NCI-H128 (cell line): ENCODE measurements around the gene DLX3.

Experiments
- DNase-seq: peaks from one replicate; lab custom pipeline; 2025; ENCODE audit not compliant: unreplicated experiment; lab: John Stamatoyannopoulos, UW

Gene DLX3

DNA sequence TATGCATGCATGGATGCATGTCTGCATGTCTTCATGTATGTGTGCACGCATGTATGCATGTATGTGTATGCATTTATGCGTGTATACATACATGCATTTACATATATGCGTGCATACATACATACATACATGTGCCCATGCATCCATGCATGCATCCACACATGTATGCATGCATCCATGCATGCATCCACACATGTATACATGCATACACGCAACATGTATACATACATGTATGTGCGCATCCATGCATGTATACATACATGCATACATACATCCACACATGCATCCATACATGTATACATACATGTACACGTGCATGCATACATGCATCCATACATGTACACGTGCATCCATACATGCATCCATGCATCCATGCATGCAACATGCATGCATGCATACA lies 29.8 kb upstream of the DLX3 start:
- DNase-seq = no peak

DNA sequence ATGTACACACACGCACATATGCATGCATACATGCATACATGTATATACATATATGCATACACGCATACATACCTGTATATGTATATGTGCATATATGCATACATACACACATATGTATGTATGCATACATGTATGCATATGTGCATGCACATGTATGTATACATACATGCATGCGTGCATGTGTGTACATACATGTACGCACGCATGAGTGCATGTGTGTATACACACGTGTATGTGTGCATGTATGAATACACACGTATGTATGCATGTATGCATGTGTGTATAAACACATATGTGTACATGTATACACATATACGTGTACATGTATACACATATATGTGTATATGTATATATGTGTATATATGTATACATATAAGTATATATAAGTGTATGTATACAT lies 28.5 kb upstream of the DLX3 start:
- DNase-seq = no peak

DNA sequence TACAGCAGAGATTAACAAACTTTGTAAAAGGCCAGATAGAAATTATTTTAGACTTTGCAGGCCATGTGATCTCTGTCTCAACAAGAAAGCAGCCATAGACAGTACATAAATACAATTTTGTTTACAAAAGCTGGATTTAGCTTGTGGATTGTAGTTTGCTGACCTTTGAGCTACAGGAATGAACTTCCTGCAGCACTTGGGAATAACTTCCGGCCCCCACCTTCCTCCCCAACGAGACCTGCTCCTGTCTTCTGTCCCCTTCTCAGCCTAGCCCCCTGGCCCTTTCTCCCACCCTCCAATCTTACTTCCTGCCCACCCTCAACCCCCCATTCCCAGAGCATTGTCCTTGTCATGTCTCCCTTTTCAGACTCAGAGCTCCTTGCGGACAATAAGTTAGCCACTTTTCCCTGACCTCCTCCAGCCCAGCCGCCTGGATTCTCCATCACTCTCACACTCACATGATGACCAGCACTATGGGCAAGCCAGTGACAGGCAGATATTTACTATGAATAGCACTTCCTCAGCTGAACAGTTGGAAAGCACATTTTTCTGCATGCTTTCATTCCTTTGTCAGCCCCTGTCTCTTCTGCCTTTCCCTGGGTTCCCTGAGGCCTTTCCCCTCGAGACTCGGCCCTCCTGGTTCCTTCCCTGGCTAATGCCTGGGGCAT lies 27.6 kb upstream of the DLX3 start:
- no peak for DNase-seq

- DNase-seq = no peak
These were observed 26.8 kb upstream of the DLX3 start for GRCh38 chr17:50021681-50022370.

GRCh38 chr17:50020841-50021599 lies 26.0 kb upstream of the DLX3 start:
- no peak for DNase-seq

DNA sequence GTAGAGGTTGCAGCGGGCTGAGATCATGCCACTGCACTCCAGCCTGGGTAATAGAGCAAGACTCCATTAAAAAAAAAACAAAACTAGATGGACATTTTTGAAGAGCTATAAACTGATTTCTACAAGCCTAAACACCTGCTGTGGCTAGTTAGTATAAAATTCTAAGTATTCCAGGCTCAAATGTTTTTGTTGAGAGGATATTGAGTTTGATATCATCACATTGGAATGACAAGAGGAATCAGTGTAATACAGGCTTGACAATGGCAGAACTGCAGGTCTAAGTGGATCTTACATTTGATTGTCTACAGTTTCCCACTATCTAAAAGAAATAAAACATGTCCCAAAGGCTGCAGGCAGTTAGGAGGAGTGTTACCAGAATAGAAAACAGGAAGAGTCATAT lies 23.9 kb upstream of the DLX3 start:
- no peak for DNase-seq

GRCh38 chr17:50015146-50015545 lies 20.1 kb upstream of the DLX3 start:
- no peak for DNase-seq

- no peak for DNase-seq
These were observed 19.6 kb upstream of the DLX3 start for GRCh38 chr17:50014471-50015088.

GRCh38 chr17:50013079-50013478 lies 18.1 kb upstream of the DLX3 start:
- DNase-seq = no peak

- no peak for DNase-seq
These were observed 14.3 kb upstream of the DLX3 start for GRCh38 chr17:50009282-50009681.

- no peak for DNase-seq
These were observed 8.9 kb upstream of the DLX3 start for GRCh38 chr17:50003911-50004310.

GRCh38 chr17:49998836-49999511 lies 4.0 kb upstream of the DLX3 start:
- DNase-seq = no peak

DNA sequence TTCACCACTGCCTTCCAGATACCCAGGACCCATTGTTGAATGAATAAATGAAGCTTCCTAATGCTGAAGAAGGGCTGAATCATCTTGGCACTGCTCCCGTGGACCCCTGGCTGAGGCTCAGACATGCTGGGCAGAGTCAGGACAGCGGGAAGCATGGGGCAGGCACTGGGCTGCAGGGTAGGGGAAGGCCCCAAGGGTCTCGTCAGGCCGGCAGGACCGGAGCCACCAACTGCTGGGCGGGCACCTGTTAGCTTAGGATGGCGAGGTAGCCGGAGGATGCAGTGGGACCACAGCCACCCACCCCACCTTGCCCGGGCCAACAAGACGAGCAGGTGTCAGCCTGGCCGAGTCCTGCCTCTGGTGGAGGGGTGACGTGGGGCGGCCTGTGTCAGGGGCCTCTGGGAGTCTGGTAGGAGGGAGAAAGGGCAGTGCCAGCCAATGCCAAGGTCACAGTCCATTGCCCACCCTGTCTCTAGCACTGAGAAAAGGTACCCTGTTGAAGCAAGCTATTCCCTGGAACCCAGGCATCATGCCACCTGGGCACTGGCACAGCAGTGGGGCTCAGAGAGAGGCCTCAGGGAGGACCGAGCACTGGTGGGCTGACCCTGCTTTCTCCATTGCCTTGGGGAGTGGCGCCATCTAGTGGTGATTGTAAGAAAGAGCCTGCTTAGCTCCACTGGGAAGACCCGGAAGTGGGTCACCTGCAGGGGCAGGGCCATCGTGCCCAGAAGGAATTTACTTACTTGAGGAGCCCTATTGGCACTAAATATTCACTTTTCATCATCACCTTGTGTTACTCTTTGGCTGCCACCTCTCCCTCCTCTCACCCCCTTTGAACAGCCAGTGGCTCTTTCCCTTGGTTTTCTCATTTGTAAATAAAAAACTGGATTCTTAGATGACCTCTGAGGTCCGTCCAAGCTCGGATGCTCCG lies 3.0 kb upstream of the DLX3 start:
- peak; percentile 84 for DNase-seq

- no peak for DNase-seq
These were observed 2.3 kb upstream of the DLX3 start for GRCh38 chr17:49997301-49997650.

DNA sequence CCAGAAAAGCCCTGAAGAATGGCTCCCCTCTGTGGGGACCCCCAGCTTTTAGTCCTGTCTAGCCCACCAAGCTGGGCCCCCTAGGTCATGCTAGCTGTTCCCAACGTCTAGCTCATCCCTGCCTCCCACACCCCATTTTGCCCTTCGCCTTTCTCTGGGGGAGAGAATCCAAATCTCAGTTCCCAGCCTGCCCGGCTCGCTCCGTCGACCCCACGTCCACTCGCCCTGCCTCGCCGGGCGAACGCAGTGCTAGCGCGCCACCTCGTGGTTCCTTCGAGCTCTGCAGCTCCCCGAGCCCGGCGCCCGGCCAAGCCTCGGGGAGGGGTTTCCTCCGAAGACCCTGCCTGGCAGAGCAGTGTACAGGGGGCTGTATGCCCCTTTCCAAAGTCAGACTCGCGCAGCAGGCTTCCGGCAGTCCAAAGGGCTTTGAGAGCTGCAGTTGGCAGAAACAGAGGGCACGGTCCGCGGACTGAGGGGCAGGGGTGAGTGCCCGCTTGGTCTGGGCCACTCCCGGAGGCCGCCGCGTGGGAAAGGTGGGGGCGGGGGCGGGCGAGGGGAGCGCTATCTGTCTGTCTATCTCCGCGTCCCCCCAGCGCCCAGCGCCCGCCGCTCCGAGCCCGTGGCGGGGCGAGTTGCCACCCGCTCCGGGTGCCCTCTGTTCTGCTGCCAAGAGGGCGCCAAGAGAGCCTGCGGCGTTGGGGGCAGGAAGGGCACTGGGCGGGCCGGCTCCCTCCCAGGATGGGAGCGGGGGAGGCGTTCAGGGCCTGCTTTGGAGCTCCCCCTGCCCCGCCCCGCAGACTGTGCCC lies 1.7 kb upstream of the DLX3 start:
- DNase-seq = peak; percentile 40

DNA sequence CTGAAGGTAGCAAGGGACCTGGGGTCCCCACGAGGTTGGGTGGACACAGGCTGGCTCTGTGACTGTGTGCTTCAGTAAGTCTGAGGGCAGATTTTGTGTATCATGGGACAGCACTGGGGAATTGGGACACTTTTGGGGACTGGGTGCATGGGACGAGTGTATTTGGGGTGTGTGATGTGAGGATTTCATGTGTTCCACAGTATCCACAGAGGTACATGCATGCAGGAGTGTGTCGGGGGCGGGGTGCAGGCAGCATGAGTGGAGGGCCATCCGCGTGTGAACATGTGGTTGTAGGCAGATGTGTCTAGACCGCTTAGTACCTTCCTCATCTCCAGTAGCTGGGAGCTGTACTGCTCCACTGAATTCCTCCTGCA lies 1.1 kb upstream of the DLX3 start:
- DNase-seq = no peak

GRCh38 chr17:49994085-49995054 lies 654 bp downstream of the DLX3 start:
- no peak for DNase-seq

DNA sequence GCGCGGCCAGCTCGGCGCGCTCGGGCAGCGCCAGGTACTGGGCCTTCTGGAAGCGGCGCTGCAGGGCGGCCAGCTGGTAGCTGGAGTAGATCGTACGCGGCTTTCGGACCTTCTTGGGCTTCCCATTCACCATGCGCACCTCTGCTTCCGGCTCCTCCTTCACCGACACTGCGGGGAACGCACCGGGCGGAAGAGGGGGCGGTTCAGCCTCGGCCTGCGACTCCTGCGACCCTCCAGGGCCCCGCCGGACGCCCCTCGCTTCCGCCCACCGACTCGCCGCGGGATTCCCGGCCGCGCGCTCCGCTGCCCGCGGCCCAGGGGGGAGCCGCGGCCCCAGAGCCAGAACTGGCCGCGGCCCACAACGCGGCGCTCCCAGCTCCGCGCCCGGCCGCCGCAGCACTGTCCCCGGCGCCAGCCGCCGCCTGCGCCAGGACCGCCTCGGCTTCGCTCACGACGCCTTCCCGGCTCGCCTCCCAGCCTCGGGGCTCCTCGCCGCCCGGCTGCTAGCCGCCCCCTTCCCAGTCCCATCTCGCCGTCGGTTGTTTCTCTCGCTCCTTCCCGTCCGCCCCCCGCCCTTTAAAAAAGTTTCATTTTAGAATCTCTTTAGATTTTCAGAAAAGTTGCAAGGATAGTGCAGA lies 1.5 kb downstream of the DLX3 start:
- no peak for DNase-seq
